ENCODE measurements around the gene FARSA.

DNA sequence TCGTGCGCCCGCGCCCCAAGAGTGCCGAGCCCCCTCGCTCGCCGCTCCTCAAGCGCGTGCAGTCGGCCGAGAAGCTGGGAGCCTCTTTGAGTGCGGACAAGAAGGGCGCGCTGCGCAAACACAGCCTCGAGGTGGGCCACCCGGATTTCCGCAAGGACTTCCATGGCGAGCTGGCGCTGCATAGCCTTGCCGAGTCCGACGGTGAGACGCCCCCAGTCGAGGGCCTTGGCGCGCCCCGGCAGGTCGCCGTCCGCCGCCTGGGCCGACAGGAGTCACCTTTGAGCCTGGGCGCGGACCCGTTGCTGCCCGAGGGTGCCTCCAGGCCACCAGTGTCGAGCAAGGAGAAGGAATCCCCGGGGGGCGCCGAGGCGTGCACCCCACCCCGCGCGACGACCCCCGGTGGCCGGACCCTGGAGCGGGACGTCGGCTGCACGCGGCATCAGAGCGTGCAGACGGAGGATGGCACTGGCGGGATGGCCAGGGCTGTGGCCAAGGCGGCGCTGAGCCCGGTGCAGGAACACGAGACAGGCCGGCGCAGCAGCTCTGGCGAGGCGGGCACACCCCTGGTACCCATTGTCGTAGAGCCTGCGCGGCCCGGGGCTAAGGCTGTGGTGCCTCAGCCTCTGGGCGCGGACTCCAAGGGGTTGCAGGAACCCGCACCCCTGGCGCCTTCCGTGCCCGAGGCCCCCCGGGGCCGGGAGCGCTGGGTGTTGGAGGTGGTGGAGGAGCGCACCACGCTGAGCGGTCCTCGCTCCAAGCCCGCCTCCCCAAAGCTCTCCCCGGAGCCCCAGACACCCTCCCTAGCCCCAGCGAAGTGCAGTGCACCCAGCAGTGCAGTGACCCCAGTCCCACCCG is 59.4 kb downstream of the FARSA start:
- no peak for TF ChIP-seq EZH2phosphoT487 (IDR thresholded peaks at IDR 0.05; ENCODE audit: borderline replicate concordance, low read length)
- TF ChIP-seq, protein P1, sequence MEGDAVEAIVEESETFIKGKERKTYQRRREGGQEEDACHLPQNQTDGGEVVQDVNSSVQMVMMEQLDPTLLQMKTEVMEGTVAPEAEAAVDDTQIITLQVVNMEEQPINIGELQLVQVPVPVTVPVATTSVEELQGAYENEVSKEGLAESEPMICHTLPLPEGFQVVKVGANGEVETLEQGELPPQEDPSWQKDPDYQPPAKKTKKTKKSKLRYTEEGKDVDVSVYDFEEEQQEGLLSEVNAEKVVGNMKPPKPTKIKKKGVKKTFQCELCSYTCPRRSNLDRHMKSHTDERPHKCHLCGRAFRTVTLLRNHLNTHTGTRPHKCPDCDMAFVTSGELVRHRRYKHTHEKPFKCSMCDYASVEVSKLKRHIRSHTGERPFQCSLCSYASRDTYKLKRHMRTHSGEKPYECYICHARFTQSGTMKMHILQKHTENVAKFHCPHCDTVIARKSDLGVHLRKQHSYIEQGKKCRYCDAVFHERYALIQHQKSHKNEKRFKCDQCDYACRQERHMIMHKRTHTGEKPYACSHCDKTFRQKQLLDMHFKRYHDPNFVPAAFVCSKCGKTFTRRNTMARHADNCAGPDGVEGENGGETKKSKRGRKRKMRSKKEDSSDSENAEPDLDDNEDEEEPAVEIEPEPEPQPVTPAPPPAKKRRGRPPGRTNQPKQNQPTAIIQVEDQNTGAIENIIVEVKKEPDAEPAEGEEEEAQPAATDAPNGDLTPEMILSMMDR (conservative IDR thresholded peaks at IDR 0.05; ENCODE audit: low read depth, low read length), result no peak

Measured in PC-3 (cell line).